WERI-Rb-1 (cell line): ENCODE data around the gene SCARB2.

Experiments used
- DNase-seq: peaks from one replicate; pipeline ENCODE4 v3.0.0-alpha.2; 2020
- H3K27ac ChIP-seq: fragments of 250-450 bp; sonication (Bioruptor Pico); 2 replicates; pipeline ENCODE4 v1.5.1; 2020; ENCODE audit warnings: mild to moderate bottlenecking, moderate library complexity
- H3K27me3 ChIP-seq: fragments of 250-450 bp; sonication (Bioruptor Pico); 2 replicates; pipeline ENCODE4 v1.5.1; 2021; ENCODE audit warnings: mild to moderate bottlenecking, low read depth, moderate library complexity; ENCODE audit not compliant: insufficient read depth, severe bottlenecking
- H3K36me3 ChIP-seq: fragments of 250-450 bp; sonication (Bioruptor Pico); 2 replicates; pipeline ENCODE4 v1.5.1; 2020; ENCODE audit warnings: mild to moderate bottlenecking, moderate library complexity
- H3K4me3 ChIP-seq: 2 replicates; pipeline ENCODE4 v1.5.1; 2011; ENCODE audit warnings: low read depth, mild to moderate bottlenecking, control low read depth, low read length
- H3K9me3 ChIP-seq: fragments of 250-450 bp; sonication (Bioruptor Pico); 2 replicates; pipeline ENCODE4 v1.5.1; 2021; ENCODE audit warnings: mild to moderate bottlenecking, moderate library complexity; ENCODE audit not compliant: severe bottlenecking
- TF ChIP-seq, protein P1 (sequence below): IDR thresholded peaks from 2 replicates; pipeline ENCODE4 v1.5.1; 2011; ENCODE audit warnings: low read depth, mild to moderate bottlenecking, control low read depth, inconsistent platforms, low read length

Gene SCARB2

DNA sequence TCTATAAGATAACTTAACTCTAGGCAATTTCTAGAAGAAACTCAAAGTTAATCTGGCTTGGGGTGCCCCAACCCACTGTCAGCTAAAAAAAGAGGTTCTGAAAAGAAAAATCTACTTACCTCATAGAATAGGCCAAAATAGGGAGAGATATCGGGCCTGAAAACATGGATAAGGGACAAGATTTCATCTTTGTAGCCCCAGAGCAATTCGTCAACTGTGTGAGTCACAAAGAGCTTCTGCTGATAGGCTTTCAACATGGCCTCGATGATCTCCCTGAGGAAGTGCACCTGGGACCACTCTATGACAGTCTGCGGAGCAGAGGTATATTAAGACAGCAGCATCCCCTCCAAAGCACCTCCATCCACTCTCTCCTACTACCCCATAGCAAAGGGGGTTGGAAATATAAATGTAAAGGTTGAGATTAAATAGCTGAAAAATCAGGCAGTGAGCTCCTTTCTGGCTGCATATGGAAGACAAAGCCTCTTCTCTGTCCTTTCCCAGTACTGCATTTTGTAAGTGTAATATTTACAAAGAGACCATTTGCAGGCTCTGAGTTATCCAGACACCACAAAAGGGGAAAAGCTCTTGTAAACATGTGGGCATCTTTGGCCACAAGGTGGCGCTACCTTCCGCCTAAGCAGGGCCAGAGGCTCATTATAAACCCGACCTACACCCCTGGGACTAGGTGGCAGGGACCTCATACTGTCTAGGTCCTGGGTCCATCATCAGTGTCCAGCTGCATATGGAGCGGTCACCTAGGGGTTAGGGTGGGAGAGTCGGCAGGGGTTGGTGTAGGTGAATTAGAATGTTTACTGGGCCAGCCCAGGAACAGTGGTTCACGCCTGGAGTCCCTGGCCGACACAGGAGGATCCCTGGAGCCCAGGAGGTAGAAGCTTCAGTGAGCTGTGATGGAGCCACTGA lies 34.0 kb downstream of the SCARB2 start:
- DNase-seq = peak; percentile 87

DNA sequence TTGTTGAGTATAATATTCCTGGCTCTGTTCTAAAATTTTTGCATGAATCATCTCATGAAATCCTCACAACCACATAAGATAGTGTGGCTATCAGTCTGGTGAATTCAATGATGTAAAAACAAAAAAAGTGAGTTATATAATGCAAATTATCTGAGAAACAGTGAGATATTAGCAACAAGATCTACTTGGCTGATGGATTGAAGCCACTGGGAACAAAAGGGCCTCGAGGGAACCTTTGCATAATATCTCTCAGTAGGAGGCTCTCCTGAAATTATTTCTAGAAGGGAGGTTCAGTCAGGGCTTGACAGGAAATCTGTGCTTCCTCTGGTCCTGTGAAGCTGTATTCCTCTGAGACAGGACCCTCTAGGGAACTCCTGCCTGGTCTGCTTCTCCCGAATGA lies 35.3 kb downstream of the SCARB2 start:
- TF ChIP-seq, protein P1, sequence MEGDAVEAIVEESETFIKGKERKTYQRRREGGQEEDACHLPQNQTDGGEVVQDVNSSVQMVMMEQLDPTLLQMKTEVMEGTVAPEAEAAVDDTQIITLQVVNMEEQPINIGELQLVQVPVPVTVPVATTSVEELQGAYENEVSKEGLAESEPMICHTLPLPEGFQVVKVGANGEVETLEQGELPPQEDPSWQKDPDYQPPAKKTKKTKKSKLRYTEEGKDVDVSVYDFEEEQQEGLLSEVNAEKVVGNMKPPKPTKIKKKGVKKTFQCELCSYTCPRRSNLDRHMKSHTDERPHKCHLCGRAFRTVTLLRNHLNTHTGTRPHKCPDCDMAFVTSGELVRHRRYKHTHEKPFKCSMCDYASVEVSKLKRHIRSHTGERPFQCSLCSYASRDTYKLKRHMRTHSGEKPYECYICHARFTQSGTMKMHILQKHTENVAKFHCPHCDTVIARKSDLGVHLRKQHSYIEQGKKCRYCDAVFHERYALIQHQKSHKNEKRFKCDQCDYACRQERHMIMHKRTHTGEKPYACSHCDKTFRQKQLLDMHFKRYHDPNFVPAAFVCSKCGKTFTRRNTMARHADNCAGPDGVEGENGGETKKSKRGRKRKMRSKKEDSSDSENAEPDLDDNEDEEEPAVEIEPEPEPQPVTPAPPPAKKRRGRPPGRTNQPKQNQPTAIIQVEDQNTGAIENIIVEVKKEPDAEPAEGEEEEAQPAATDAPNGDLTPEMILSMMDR = no peak
- Histone ChIP-seq H3K36me3 (peaks cover 90% of the 10 kb centered on the region), H3K27ac (no peak overlapping the region)

More for the DNA sequence above, 34.0 kb downstream of the SCARB2 start:
- H3K36me3 ChIP-seq = peaks cover 88% of the 10 kb centered on the region
- no peak overlapping the region for H3K4me3 ChIP-seq
- H3K9me3 ChIP-seq = no peaks in the 10 kb centered on the region
- peak overlapping the region; percentile 18; the same call in 1 of the 2 replicates for H3K27ac ChIP-seq
- TF ChIP-seq, protein P1 = peak; percentile 84
- no peaks in the 10 kb centered on the region for H3K27me3 ChIP-seq

DNA sequence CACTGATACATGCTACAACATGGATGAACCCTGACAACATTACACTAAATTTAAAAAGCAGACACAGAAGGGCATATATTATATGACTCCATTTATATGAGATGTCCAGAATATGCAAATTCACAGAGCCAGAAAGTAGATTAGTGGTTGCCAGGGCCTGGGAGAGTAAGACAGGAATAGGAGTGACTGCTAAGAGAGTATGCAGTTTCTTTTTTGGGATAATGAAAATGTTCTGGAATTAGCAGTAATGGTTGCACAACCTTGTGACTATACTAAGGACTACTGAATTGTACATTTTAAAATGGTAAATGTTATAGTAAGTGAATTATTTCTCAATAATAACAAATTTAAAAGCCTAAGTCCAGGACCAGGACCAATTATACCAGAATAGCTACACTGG lies 35.9 kb downstream of the SCARB2 start:
- TF ChIP-seq, protein P1 = no peak
- DNase-seq = no peak
- Histone ChIP-seq H3K4me3 (no peak overlapping the region), H3K27ac (no peak overlapping the region), H3K27me3 (no peaks in the 10 kb centered on the region), H3K9me3 (no peaks in the 10 kb centered on the region), H3K36me3 (peaks cover 93% of the 10 kb centered on the region)

More for the DNA sequence above, 35.3 kb downstream of the SCARB2 start:
- H3K27me3 ChIP-seq = no peaks in the 10 kb centered on the region
- no peak overlapping the region for H3K4me3 ChIP-seq
- no peaks in the 10 kb centered on the region for H3K9me3 ChIP-seq
- DNase-seq = no peak

DNA sequence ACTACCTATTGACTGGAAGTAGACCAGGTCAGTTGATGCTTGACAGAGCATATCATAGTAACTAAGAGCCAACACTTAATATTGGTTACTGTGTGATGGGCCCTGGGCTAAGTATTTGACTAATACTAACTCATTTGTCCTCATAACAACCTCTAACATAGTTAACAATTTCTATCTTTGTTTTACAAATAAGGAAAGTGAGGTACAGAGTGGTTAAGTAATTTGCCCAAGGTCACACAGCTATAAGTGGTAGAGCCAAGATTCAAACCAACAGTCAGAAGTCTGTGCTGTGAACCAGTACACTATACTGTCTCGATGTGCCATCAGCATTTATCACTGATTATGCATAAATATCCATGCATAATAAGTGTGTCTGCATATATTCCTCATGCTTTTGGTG lies 38.3 kb downstream of the SCARB2 start:
- Histone ChIP-seq H3K27me3 (no peaks in the 10 kb centered on the region), H3K36me3 (peaks cover 92% of the 10 kb centered on the region), H3K4me3 (no peak overlapping the region), H3K9me3 (no peaks in the 10 kb centered on the region), H3K27ac (no peak overlapping the region)
- no peak for DNase-seq
- TF ChIP-seq, protein P1 = no peak

DNA sequence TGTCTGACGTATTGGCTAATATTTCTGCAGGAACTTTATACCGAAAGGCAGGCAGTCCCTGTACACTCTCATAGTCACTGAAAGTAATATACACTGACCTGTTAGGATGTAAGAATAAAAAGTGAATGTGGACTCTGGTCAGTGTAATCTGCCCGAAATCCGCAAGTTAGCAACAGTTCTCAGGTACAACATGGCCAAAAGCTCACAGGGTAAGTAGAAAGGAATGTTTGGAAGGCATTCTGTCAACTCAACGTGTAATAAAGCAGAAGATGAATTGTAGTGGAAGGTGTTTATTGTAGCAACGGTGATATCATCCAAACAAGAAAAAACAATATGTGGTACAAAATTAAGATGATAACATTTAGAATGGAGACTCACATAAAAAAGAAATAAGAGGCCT lies 39.4 kb downstream of the SCARB2 start:
- Histone ChIP-seq H3K36me3 (peaks cover 94% of the 10 kb centered on the region), H3K9me3 (no peaks in the 10 kb centered on the region), H3K27me3 (no peaks in the 10 kb centered on the region), H3K4me3 (no peak overlapping the region), H3K27ac (no peak overlapping the region)
- TF ChIP-seq, protein P1 = no peak
- DNase-seq = no peak
